Measurements from ENCODE around the gene SLK.

DNA sequence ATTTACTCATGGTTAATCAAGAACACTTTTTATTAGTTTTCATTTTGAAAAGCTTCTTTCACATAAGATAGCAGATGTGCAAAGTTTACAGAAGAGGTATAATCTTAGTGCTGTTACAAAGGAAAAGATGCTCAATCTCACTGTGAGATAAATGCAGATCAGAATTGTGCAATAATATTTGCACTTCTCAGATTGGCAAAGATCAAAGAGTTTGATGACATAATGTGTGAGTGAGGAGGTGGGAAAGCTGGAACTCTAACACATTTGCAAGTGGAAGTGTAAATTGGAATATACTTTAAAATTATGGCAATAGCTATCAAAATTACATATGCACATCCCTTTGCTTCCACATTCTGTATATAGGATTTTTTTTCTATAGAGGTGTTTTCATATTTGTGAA lies 27.4 kb upstream of the SLK start:
- TF ChIP-seq, protein P1, sequence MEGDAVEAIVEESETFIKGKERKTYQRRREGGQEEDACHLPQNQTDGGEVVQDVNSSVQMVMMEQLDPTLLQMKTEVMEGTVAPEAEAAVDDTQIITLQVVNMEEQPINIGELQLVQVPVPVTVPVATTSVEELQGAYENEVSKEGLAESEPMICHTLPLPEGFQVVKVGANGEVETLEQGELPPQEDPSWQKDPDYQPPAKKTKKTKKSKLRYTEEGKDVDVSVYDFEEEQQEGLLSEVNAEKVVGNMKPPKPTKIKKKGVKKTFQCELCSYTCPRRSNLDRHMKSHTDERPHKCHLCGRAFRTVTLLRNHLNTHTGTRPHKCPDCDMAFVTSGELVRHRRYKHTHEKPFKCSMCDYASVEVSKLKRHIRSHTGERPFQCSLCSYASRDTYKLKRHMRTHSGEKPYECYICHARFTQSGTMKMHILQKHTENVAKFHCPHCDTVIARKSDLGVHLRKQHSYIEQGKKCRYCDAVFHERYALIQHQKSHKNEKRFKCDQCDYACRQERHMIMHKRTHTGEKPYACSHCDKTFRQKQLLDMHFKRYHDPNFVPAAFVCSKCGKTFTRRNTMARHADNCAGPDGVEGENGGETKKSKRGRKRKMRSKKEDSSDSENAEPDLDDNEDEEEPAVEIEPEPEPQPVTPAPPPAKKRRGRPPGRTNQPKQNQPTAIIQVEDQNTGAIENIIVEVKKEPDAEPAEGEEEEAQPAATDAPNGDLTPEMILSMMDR (IDR thresholded peaks at IDR 0.05) = no peak
- TF ChIP-seq POLR2A (IDR thresholded peaks at IDR 0.05) = no peak
